Activated T-helper 17 cell treated with anti-CD3 and anti-CD28 coated beads, Interleukin-2, amount 50 U/mL, for 72 hours (primary cell): ENCODE data around the gene CAPS. TPM values are rescaled to one million over a fixed set of nuclear protein-coding genes. Genes with fewer than 3 reads are reported as not detected.
"Not testable (repeated sequence)": the region's sequence is repeated elsewhere in the genome, so short reads cannot be mapped to it uniquely, and the experiment has no call there.

Source experiments
- ATAC-seq: fragments of 150-1000 bp; cut with Tn5 transposase; replicated peaks from 2 replicates; pipeline ENCODE4 v1.10.0; 2021; ENCODE audit warnings: mild to moderate bottlenecking, moderate library complexity
- H3K27ac Mint-ChIP-seq: one replicate; pipeline ENCODE4 v1.8.0; 2022; ENCODE audit warnings: mixed read lengths
- H3K27me3 Mint-ChIP-seq: one replicate; pipeline ENCODE4 v1.8.0; 2022; ENCODE audit warnings: mixed read lengths
- H3K36me3 Mint-ChIP-seq: one replicate; pipeline ENCODE4 v1.8.0; 2022; ENCODE audit warnings: low read depth, mild to moderate bottlenecking, mixed read lengths
- H3K4me1 Mint-ChIP-seq: one replicate; pipeline ENCODE4 v1.8.0; 2022; ENCODE audit warnings: mixed read lengths
- H3K4me3 Mint-ChIP-seq: one replicate; pipeline ENCODE4 v1.8.0; 2022; ENCODE audit warnings: mild to moderate bottlenecking, mixed read lengths
- H3K9me3 Mint-ChIP-seq: one replicate; pipeline ENCODE4 v1.8.0; 2022; ENCODE audit warnings: mixed read lengths
- total RNA-seq, 2 donors: library from RNA; stranded (reverse); gene quantifications; one replicate each; pipeline ENCODE4 v1.2.3, GENCODE V29; 2022

The CAPS gene
- total RNA-seq, 2 donors from 2014 or later = 3.8 to 5.1 TPM

GRCh38 chr19:5958074-5958850, 44.2 kb downstream of the CAPS start:
- no peak for ATAC-seq
- H3K9me3 Mint-ChIP-seq = no peaks in the 10 kb centered on the region
- H3K4me3 Mint-ChIP-seq = no peak overlapping the region
- H3K27ac Mint-ChIP-seq = peak overlapping the region; percentile 72
- peaks cover 47% of the 10 kb centered on the region for H3K4me1 Mint-ChIP-seq
- peaks cover 31% of the 10 kb centered on the region for H3K36me3 Mint-ChIP-seq
- H3K27me3 Mint-ChIP-seq = no peaks in the 10 kb centered on the region

GRCh38 chr19:5958851-5959122, 44.7 kb downstream of the CAPS start:
- Mint-ChIP-seq H3K4me3 (no peak overlapping the region), H3K27me3 (no peaks in the 10 kb centered on the region), H3K36me3 (peaks cover 29% of the 10 kb centered on the region), H3K4me1 (peaks cover 46% of the 10 kb centered on the region), H3K9me3 (no peaks in the 10 kb centered on the region), H3K27ac (peak overlapping the region; percentile 72)
- no peak for ATAC-seq

- Mint-ChIP-seq H3K4me1 (peaks cover 46% of the 10 kb centered on the region), H3K4me3 (no peak overlapping the region), H3K36me3 (peaks cover 28% of the 10 kb centered on the region), H3K27me3 (no peaks in the 10 kb centered on the region), H3K9me3 (no peaks in the 10 kb centered on the region), H3K27ac (peak overlapping the region; percentile 92)
- no peak for ATAC-seq
These were observed 45.4 kb downstream of the CAPS start for GRCh38 chr19:5959260-5960004.

- Mint-ChIP-seq H3K27ac (peak overlapping the region; percentile 92), H3K27me3 (no peaks in the 10 kb centered on the region), H3K36me3 (peaks cover 26% of the 10 kb centered on the region), H3K4me1 (peaks cover 46% of the 10 kb centered on the region), H3K9me3 (no peaks in the 10 kb centered on the region), H3K4me3 (peak overlapping the region; percentile 82)
- ATAC-seq = no peak
These were observed 46.2 kb downstream of the CAPS start for GRCh38 chr19:5960005-5961001.

- Mint-ChIP-seq H3K36me3 (peaks cover 32% of the 10 kb centered on the region), H3K4me3 (peak overlapping the region; percentile 82), H3K4me1 (peaks cover 43% of the 10 kb centered on the region), H3K27ac (peak overlapping the region; percentile 92)
- H3K9me3 Mint-ChIP-seq, H3K27me3 Mint-ChIP-seq: not testable (repeated sequence)
- ATAC-seq = peak; percentile 39
These were observed 47.6 kb downstream of the CAPS start for GRCh38 chr19:5961641-5961968.

GRCh38 chr19:5961969-5962945, 48.2 kb downstream of the CAPS start:
- H3K27me3 Mint-ChIP-seq = no peaks in the 10 kb centered on the region
- peak overlapping the region; percentile 92 for H3K27ac Mint-ChIP-seq
- peak overlapping the region; percentile 82 for H3K4me3 Mint-ChIP-seq
- peaks cover 31% of the 10 kb centered on the region for H3K36me3 Mint-ChIP-seq
- peaks cover 42% of the 10 kb centered on the region for H3K4me1 Mint-ChIP-seq
- peak; percentile 93 for ATAC-seq
- no peaks in the 10 kb centered on the region for H3K9me3 Mint-ChIP-seq

GRCh38 chr19:5963259-5963658, 49.2 kb downstream of the CAPS start:
- Mint-ChIP-seq H3K27ac (peak overlapping the region; percentile 92), H3K4me3 (peak overlapping the region; percentile 82), H3K4me1 (peaks cover 47% of the 10 kb centered on the region), H3K36me3 (peaks cover 36% of the 10 kb centered on the region)
- H3K27me3 Mint-ChIP-seq, H3K9me3 Mint-ChIP-seq, ATAC-seq: not testable (repeated sequence)

- no peaks in the 10 kb centered on the region for H3K9me3 Mint-ChIP-seq
- no peaks in the 10 kb centered on the region for H3K27me3 Mint-ChIP-seq
- peak overlapping the region; percentile 23 for H3K4me3 Mint-ChIP-seq
- peaks cover 53% of the 10 kb centered on the region for H3K4me1 Mint-ChIP-seq
- H3K36me3 Mint-ChIP-seq = peaks cover 42% of the 10 kb centered on the region
- ATAC-seq = no peak
- H3K27ac Mint-ChIP-seq = peak overlapping the region; percentile 92
These were observed 49.8 kb downstream of the CAPS start for GRCh38 chr19:5963855-5964254.

- H3K36me3 Mint-ChIP-seq = peaks cover 43% of the 10 kb centered on the region
- H3K27me3 Mint-ChIP-seq = no peaks in the 10 kb centered on the region
- H3K9me3 Mint-ChIP-seq = no peaks in the 10 kb centered on the region
- H3K4me3 Mint-ChIP-seq = peak overlapping the region; percentile 39
- ATAC-seq = no peak
- peaks cover 53% of the 10 kb centered on the region for H3K4me1 Mint-ChIP-seq
- peak overlapping the region; percentile 92 for H3K27ac Mint-ChIP-seq
These were observed 50.9 kb downstream of the CAPS start for GRCh38 chr19:5964816-5965565.

Other genes starting within 250 kb of the CAPS start
- gene MICOS13, start 233.7 kb upstream of the CAPS start, total RNA-seq = 10 to 100 TPM; 29.5 to 38.7 TPM
- 1 to 10 TPM; 2.3 to 5.3 TPM for gene HSD11B1L, start 233.2 kb upstream of the CAPS start, total RNA-seq
- gene RPL36, start 224.0 kb upstream of the CAPS start, total RNA-seq = 1,000 to 10,000 TPM in 1 of 2 donors, 100 to 1,000 TPM in 1; 860 to 1,029 TPM
- 100 to 1,000 TPM; 291 to 376 TPM for gene LONP1, start 194.1 kb upstream of the CAPS start, total RNA-seq
- gene CATSPERD, start 193.6 kb upstream of the CAPS start, total RNA-seq = not detected
- 1 to 10 TPM; 4.6 to 9.9 TPM for gene PRR22, start 129.5 kb upstream of the CAPS start, total RNA-seq
- 10 to 100 TPM; 46.8 to 73.6 TPM for gene DUS3L, start 123.1 kb upstream of the CAPS start, total RNA-seq
- gene NRTN, start 109.2 kb upstream of the CAPS start, total RNA-seq = under 1 TPM; 0.32 to 0.52 TPM
- gene FUT6, start 74.6 kb upstream of the CAPS start, total RNA-seq = not detected
- gene FUT3, start 62.8 kb upstream of the CAPS start, total RNA-seq = 1 to 10 TPM in 1 of 2 donors, not detected in 1; 1.4 TPM
- under 1 TPM in 1 of 2 donors, not detected in 1; 0.48 TPM for gene FUT5, start 43.7 kb upstream of the CAPS start, total RNA-seq
- 100 to 1,000 TPM; 162 to 249 TPM for gene NDUFA11, start 10.5 kb upstream of the CAPS start, total RNA-seq
- 1 to 10 TPM; 3.7 to 4.4 TPM for gene VMAC, start 9.4 kb upstream of the CAPS start, total RNA-seq
- gene RANBP3, start 63.9 kb downstream of the CAPS start, total RNA-seq = 100 to 1,000 TPM in 1 of 2 donors, 10 to 100 TPM in 1; 81.4 to 112 TPM
- 10 to 100 TPM in 1 of 2 donors, 1 to 10 TPM in 1; 9.7 to 20.7 TPM for gene RFX2, start 196.2 kb downstream of the CAPS start, total RNA-seq
- gene ACSBG2, start 221.4 kb downstream of the CAPS start, total RNA-seq = not detected